Measurements from ENCODE around the gene DERA.

The DERA gene

DNA sequence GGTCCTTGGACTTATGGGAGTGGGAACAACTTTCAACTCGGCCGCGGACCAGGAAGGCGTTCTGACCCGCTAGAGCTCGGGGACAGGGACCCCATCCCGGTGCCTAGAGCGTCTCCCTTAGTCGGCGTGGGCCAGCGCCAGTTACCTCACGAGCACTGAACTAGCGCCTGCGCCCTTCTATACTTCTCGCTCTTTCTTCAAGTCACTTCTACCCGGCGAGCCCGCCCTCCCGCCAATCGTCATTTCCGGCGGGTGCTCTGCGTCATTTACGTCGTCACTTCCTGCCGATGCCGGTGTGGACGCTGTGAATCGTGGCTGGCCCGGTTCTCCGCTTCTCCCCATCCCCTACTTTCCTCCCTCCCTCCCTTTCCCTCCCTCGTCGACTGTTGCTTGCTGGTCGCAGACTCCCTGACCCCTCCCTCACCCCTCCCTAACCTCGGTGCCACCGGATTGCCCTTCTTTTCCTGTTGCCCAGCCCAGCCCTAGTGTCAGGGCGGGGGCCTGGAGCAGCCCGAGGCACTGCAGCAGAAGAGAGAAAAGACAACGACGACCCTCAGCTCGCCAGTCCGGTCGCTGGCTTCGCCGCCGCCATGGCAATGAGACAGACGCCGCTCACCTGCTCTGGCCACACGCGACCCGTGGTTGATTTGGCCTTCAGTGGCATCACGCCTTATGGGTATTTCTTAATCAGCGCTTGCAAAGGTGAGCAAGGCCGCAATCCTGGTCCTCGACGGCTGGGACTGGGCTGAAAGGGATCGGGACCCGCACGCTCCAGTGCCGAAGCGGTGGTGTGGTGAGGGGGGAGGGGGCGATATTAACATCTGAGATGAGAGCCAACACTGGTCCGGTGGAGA is 28.8 kb upstream of the DERA start, which contains the start of gene STRAP:
Gene STRAP, plus strand, starts transcription at position 270 of the 854 bp plus-strand sequence. Its CDS starts 321 bp downstream, at position 591.
- Histone ChIP-seq H3K4me1 (ENCODE audit: control insufficient read depth in 1 of 2, insufficient read depth in 1 of 2, low read depth in 1 of 2, low read length in 1 of 2) (peaks cover 19% of the 10 kb centered on the region in 2 experiments), H3K36me3 (no peaks in the 10 kb centered on the region), H3K4me3 (ENCODE audit: low read depth in 1 of 2, low read length in 1 of 2) (peak within 1 kb of the TSS; percentile 79 to 89), H3K27me3 (no peaks in the 10 kb centered on the region), H3K9me3 (no peaks in the 10 kb centered on the region), H3K27ac (peak within 1 kb of the TSS; percentile 93)
- TF ChIP-seq, protein P1, sequence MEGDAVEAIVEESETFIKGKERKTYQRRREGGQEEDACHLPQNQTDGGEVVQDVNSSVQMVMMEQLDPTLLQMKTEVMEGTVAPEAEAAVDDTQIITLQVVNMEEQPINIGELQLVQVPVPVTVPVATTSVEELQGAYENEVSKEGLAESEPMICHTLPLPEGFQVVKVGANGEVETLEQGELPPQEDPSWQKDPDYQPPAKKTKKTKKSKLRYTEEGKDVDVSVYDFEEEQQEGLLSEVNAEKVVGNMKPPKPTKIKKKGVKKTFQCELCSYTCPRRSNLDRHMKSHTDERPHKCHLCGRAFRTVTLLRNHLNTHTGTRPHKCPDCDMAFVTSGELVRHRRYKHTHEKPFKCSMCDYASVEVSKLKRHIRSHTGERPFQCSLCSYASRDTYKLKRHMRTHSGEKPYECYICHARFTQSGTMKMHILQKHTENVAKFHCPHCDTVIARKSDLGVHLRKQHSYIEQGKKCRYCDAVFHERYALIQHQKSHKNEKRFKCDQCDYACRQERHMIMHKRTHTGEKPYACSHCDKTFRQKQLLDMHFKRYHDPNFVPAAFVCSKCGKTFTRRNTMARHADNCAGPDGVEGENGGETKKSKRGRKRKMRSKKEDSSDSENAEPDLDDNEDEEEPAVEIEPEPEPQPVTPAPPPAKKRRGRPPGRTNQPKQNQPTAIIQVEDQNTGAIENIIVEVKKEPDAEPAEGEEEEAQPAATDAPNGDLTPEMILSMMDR (IDR thresholded peaks at IDR 0.05), result no peak

DNA sequence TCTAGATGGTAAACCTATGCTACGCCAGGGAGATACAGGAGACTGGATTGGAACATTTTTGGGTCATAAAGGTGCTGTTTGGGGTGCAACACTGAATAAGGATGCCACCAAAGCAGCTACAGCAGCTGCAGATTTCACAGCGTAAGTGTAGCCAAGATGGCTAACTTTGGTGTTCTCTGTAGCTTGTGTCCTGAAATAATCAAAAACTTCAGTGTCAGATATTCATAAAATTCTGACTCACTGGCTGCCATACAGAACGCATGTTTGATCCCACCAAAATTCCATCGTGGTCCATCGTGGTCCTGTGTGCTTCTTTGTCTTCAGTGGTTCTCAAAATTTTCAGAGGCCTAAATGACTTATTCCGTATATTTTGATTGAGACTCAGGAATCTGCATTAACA is 27.6 kb upstream of the DERA start:
- H3K36me3 ChIP-seq, result no peaks in the 10 kb centered on the region
- peak overlapping the region; percentile 93 for H3K27ac ChIP-seq
- H3K4me1 ChIP-seq (ENCODE audit: control insufficient read depth in 1 of 2, insufficient read depth in 1 of 2, low read depth in 1 of 2, low read length in 1 of 2), result peaks cover 19% of the 10 kb centered on the region in 2 experiments
- no peaks in the 10 kb centered on the region for H3K27me3 ChIP-seq
- no peaks in the 10 kb centered on the region for H3K9me3 ChIP-seq
- TF ChIP-seq, protein P1 (IDR thresholded peaks at IDR 0.05), result no peak
- H3K4me3 ChIP-seq (ENCODE audit: low read depth in 1 of 2, low read length in 1 of 2), result peak overlapping the region; percentile 79 to 89

DNA sequence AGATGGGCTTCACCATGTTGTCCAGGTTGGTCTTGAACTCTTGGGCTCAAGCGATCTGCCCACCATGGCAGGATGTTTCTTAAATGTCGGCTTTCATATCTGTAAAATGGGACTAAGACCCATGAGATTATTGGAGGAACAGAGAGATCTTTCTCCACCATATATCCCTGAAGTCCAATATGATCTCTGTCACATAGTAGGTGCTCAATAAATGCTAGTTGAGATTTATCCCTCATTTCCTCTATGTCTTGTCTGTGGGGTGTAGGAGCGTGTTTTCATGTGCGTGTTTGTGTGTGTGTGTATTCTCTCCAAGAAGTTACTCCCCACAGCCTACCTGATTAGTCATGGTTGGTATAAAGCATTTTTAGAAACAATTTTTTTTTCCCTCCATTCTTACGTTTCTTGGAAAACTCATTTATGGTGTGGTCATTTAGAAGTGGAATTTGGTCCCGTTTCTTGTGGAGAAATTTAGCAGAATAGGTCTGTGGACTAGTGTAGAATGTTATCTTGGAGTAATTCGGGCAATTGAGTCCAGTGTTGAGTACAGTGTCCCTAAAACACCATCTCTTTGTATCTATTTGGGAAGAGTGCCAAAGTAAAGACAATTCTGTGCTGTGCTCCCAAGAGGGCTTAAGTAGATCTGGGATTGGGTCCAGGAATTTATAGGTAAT is 24.6 kb upstream of the DERA start:
- Histone ChIP-seq H3K4me3 (ENCODE audit: low read depth in 1 of 2, low read length in 1 of 2) (no peak overlapping the region), H3K36me3 (peaks cover 17% of the 10 kb centered on the region), H3K9me3 (no peaks in the 10 kb centered on the region), H3K27ac (no peak overlapping the region), H3K4me1 (ENCODE audit: control insufficient read depth in 1 of 2, insufficient read depth in 1 of 2, low read depth in 1 of 2, low read length in 1 of 2) (peaks cover 17% of the 10 kb centered on the region in 2 experiments), H3K27me3 (no peaks in the 10 kb centered on the region)
- TF ChIP-seq, protein P1 (IDR thresholded peaks at IDR 0.05), result no peak

DNA sequence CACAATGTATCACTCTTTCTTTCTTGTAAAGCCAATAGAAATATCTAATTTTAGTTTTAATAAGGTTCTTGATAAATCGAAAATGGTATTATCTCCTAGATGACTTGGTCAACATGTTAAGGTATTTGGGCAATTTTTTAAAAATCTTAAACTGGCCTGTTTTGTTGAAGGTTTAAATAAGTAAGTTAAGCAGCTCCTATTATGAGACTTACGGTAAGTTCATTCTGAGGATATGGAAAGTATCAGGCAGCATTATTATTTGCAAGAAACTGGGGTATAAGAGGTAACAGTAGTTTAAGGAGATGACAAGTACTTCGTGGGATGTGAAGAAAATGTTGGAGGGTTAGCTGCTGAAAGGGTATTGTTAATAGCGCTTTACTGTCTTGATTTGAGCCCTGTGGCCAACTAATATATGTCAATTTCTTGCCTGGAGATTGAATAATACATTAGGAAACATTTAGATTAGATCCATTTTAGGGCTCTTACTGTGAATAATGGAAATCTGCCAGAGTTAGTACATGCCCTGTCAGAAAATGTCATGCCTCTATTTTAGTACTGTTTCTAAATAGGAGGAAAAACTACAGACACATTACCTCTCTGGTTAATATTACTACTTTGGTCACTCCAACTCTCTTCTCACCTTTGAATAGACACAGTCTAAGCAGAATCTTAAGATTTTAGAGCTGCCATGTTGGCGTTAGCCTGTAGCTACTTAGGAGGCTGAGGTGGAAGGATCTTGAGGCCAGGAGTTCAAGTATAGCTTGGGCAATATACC is 23.9 kb upstream of the DERA start:
- Histone ChIP-seq H3K9me3 (no peaks in the 10 kb centered on the region), H3K4me3 (ENCODE audit: low read depth in 1 of 2, low read length in 1 of 2) (no peak overlapping the region), H3K36me3 (peaks cover 21% of the 10 kb centered on the region), H3K4me1 (ENCODE audit: control insufficient read depth in 1 of 2, insufficient read depth in 1 of 2, low read depth in 1 of 2, low read length in 1 of 2) (peaks cover 13 to 14% of the 10 kb centered on the region in 2 experiments), H3K27ac (no peak overlapping the region), H3K27me3 (no peaks in the 10 kb centered on the region)
- TF ChIP-seq, protein P1 (IDR thresholded peaks at IDR 0.05), result no peak

DNA sequence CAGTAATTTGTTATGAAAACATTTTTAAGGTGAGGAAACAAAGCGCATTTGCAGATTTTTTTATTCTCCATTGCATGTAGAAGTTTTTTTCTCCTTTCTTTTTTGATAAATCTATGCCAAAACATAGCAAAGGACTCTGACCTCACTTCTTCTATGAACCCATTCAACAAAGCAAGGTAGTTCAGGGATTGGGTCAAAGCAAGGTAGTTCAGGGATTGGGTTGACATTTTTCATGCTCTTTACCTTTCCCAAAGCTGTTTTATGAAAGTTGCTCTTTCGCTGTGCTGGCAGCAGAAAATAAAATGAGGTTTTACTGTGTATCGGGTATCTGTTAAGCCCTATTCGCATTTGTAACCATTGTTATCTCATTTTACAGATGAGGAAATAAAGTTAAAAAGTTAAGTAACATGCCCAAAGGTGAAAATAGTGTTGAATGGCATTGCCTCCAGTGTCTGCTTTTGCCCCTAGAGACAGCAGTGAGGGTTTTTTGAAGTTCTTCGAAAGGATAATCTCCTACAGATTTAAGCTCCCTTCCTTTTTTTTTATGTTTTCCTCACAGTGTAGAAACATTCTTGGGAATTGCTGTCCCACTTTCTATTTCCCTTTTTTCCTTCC is 18.4 kb upstream of the DERA start:
- no peak overlapping the region for H3K4me3 ChIP-seq (ENCODE audit: low read depth in 1 of 2, low read length in 1 of 2)

More for the DNA sequence above, 18.4 kb upstream of the DERA start:
- no peaks in the 10 kb centered on the region for H3K4me1 ChIP-seq (ENCODE audit: control insufficient read depth in 1 of 2, insufficient read depth in 1 of 2, low read depth in 1 of 2, low read length in 1 of 2)
- no peak overlapping the region for H3K27ac ChIP-seq
- H3K27me3 ChIP-seq, result no peaks in the 10 kb centered on the region
- peaks cover 52% of the 10 kb centered on the region for H3K36me3 ChIP-seq
- no peaks in the 10 kb centered on the region for H3K9me3 ChIP-seq
- TF ChIP-seq, protein P1 (IDR thresholded peaks at IDR 0.05), result no peak

All from neutrophil (primary cell).